ENCODE data around the gene NPHP3.

DNA sequence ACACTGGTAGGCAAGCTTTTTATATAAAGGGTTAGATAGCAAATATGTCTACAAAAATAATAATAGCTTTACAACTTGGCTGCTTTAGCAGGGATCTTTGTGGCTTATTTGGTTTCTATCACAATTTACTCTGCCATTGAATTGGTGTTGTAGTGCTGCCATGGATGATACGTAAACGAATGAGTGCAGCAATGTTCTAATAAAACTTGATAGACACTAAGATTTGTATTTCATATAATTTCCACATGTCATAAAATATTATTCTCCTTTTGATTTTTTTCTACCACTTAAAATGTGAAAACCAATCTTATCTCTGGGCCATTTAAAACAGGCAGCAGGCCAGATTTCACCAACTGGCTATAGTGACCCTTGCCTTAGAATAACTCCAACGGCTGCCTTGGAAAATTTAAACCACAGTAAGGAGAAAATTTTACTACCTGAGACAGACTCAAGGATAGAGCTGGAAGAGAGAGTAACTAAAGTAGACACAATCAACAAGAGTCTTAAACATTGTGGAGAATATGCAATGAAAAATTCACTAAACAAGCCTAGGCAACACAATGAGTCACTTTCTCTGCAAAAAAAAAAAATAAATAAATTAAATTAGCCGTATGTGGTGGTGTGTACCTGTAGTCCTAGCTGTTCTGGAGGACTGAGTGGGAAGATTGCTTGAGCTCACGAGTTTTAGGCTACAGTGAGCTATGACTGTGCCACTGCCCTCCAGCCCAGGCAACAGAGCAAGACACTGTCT is 8.1 kb downstream of the NPHP3 start:
- TF ChIP-seq, protein P1, sequence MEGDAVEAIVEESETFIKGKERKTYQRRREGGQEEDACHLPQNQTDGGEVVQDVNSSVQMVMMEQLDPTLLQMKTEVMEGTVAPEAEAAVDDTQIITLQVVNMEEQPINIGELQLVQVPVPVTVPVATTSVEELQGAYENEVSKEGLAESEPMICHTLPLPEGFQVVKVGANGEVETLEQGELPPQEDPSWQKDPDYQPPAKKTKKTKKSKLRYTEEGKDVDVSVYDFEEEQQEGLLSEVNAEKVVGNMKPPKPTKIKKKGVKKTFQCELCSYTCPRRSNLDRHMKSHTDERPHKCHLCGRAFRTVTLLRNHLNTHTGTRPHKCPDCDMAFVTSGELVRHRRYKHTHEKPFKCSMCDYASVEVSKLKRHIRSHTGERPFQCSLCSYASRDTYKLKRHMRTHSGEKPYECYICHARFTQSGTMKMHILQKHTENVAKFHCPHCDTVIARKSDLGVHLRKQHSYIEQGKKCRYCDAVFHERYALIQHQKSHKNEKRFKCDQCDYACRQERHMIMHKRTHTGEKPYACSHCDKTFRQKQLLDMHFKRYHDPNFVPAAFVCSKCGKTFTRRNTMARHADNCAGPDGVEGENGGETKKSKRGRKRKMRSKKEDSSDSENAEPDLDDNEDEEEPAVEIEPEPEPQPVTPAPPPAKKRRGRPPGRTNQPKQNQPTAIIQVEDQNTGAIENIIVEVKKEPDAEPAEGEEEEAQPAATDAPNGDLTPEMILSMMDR (IDR thresholded peaks at IDR 0.05; ENCODE audit: insufficient read depth, low read length, poor library complexity, severe bottlenecking) = no peak
- no peak for TF ChIP-seq EZH2phosphoT487 (conservative IDR thresholded peaks at IDR 0.05; ENCODE audit: low read length)

All from SU-DHL-6 (cell line).